PC-3 (cell line): ENCODE measurements around the gene SENP7. TPM values are rescaled to one million over a fixed set of nuclear protein-coding genes. Genes with fewer than 3 reads are reported as not detected.

Source experiments
- ATAC-seq: fragments of 200-7000 bp; cut with Tn5 transposase; 2 replicates; pipeline ENCODE4 v1.9.1; 2020; ENCODE audit warnings: mild to moderate bottlenecking, moderate library complexity
- BruUV-seq: library from RNA; stranded (reverse); fragments of 400-500 nt; replicated peaks from 2 replicates; lab custom pipeline; 2021; lab: Mats Ljungman, UMichigan
- CTCF ChIA-PET: fragments of 300-600 bp; sonication (Branson Sonifier 250); formaldehyde crosslinking; loops from one replicate; lab custom pipeline; 2022; ENCODE audit warnings: antibody characterized with exemption; lab: Charles Lee
- POLR2A ChIA-PET: fragments of 300-600 bp; sonication (Branson Sonifier 250); formaldehyde crosslinking; loops from one replicate; lab custom pipeline; 2022; ENCODE audit warnings: antibody characterized with exemption; ENCODE audit not compliant: unreplicated experiment; lab: Charles Lee
- DNase-seq: peaks from one replicate; pipeline ENCODE4 v3.0.0-alpha.2; 2015
- H2AFZ ChIP-seq: fragments of 300-600 bp; sonication (generic); 2 replicates; pipeline ENCODE4 v1.6.0; 2016; ENCODE audit warnings: antibody characterized with exemption, low read length
- H3F3A ChIP-seq: fragments of 300-600 bp; sonication (generic); one replicate; pipeline ENCODE4 v1.6.0; 2017; ENCODE audit warnings: antibody characterized with exemption, low read length, control low read depth, mild to moderate bottlenecking; ENCODE audit not compliant: unreplicated experiment
- H3K27ac ChIP-seq: fragments of 300-600 bp; sonication (generic); 2 replicates; pipeline ENCODE4 v1.5.1; 2016; ENCODE audit warnings: mild to moderate bottlenecking, low read length
- H3K27me3 ChIP-seq: fragments of 300-600 bp; sonication (generic); 2 replicates; pipeline ENCODE4 v1.6.1; 2016; ENCODE audit warnings: low read length, mixed read lengths
- H3K36me3 ChIP-seq: fragments of 300-600 bp; sonication (generic); 2 replicates; pipeline ENCODE4 v1.6.1; 2016; ENCODE audit warnings: low read depth, mixed run types, low read length, mixed read lengths
- H3K4me1 ChIP-seq: fragments of 300-600 bp; sonication (generic); 2 replicates; pipeline ENCODE4 v1.5.1; 2016; ENCODE audit warnings: low read length; ENCODE audit not compliant: insufficient read depth
- H3K4me2 ChIP-seq: fragments of 300-600 bp; sonication (generic); 2 replicates; pipeline ENCODE4 v1.6.0; 2016; ENCODE audit warnings: low read length
- H3K4me3 ChIP-seq: fragments of 300-600 bp; sonication (generic); 2 replicates; pipeline ENCODE4 v1.5.1; 2016; ENCODE audit warnings: mild to moderate bottlenecking, low read length, mixed read lengths
- H3K79me2 ChIP-seq: fragments of 300-600 bp; sonication (generic); 2 replicates; pipeline ENCODE4 v1.6.1; 2017; ENCODE audit warnings: low read length, mixed read lengths
- H3K9ac ChIP-seq: fragments of 300-600 bp; sonication (generic); 2 replicates; pipeline ENCODE4 v1.6.0; 2016; ENCODE audit warnings: mild to moderate bottlenecking, low read length
- H3K9me2 ChIP-seq: fragments of 300-600 bp; sonication (generic); replicated peaks from 2 replicates; pipeline ENCODE4 v1.6.1; 2016; ENCODE audit warnings: mixed run types, low read length, mixed read lengths
- H3K9me3 ChIP-seq: fragments of 300-600 bp; sonication (generic); 2 replicates; pipeline ENCODE4 v1.6.1; 2016; ENCODE audit warnings: low read length, mixed read lengths
- H4K20me1 ChIP-seq: fragments of 300-600 bp; sonication (generic); 2 replicates; pipeline ENCODE4 v1.6.1; 2016; ENCODE audit warnings: low read length, mixed read lengths
- CTCF ChIP-seq: fragments of 300-600 bp; sonication (generic); conservative IDR thresholded peaks from 2 replicates; pipeline ENCODE4 v1.5.1; 2017; ENCODE audit warnings: antibody characterized with exemption, low read depth, mild to moderate bottlenecking, low read length
- EZH2 ChIP-seq: fragments of 300-600 bp; sonication (generic); IDR thresholded peaks from one replicate; pipeline ENCODE4 v1.6.1; 2017; ENCODE audit warnings: antibody characterized with exemption, mild to moderate bottlenecking, low read length; ENCODE audit not compliant: unreplicated experiment
- EZH2phosphoT487 ChIP-seq: fragments of 300-600 bp; sonication (generic); IDR thresholded peaks from 2 replicates; pipeline ENCODE4 v1.6.1; 2018; ENCODE audit warnings: mild to moderate bottlenecking, antibody characterized with exemption, low read length, borderline replicate concordance
- intact Hi-C: fragments of 100-400 bp; cut with micrococcal nuclease; formaldehyde crosslinking; loops from 2 replicates; pipeline ENCODE4 v1.9.0; 2023
- total RNA-seq: library from RNA; depleted of rRNA; stranded (reverse); fragments of >200 nt; gene quantifications from 2 replicates; pipeline ENCODE4 v1.2.3, GENCODE V29; 2014

Gene SENP7
- total RNA-seq, 1 experiment from 2014 or later: 4.8 TPM

- no peak for DNase-seq
- POLR2A ChIA-PET: no interaction called here
- Histone ChIP-seq H2AFZ (no peak overlapping the region), H3K4me3 (no peak overlapping the region), H3K9me2 (no peaks in the 10 kb centered on the region), H3K79me2 (no peaks in the 10 kb centered on the region), H3K9ac (no peak overlapping the region), H3F3A (no peaks in the 10 kb centered on the region), H3K9me3 (no peaks in the 10 kb centered on the region), H3K4me1 (no peaks in the 10 kb centered on the region), H3K4me2 (no peak overlapping the region), H3K27me3 (no peaks in the 10 kb centered on the region), H4K20me1 (no peaks in the 10 kb centered on the region), H3K27ac (no peak overlapping the region), H3K36me3 (0 out of 2 replicates have a peak, but pooled peaks cover 6% of the 10 kb centered on the region)
- CTCF ChIA-PET: no interaction called here
- intact Hi-C loops: no loop called here
- no TSS peak for BruUV-seq
- TF ChIP-seq CTCF: no peak
- no peak for TF ChIP-seq EZH2
- no peak for TF ChIP-seq EZH2phosphoT487
- no peak for ATAC-seq
These were observed 135.8 kb downstream of the SENP7 start for GRCh38 chr3:101377209-101377608.

- Histone ChIP-seq H3K4me3 (no peak overlapping the region), H2AFZ (no peak overlapping the region), H3K9me2 (no peaks in the 10 kb centered on the region), H3K27ac (no peak overlapping the region), H3F3A (no peaks in the 10 kb centered on the region), H3K9me3 (no peaks in the 10 kb centered on the region), H3K27me3 (no peaks in the 10 kb centered on the region), H3K9ac (no peak overlapping the region), H4K20me1 (no peaks in the 10 kb centered on the region), H3K4me2 (no peak overlapping the region), H3K4me1 (no peaks in the 10 kb centered on the region), H3K79me2 (no peaks in the 10 kb centered on the region), H3K36me3 (0 out of 2 replicates have a peak, but pooled peaks cover 6% of the 10 kb centered on the region)
- ChIA-PET CTCF (no interaction called here), POLR2A (no interaction called here)
- intact Hi-C loops: no loop called here
- BruUV-seq: no TSS peak
- no peak for DNase-seq
- ATAC-seq: no peak
- TF ChIP-seq CTCF: no peak
These were observed 137.4 kb downstream of the SENP7 start for GRCh38 chr3:101375586-101375985.

GRCh38 chr3:101362406-101362805, 150.6 kb downstream of the SENP7 start:
- no peak overlapping the region for H3K4me2 ChIP-seq
- H3K4me3 ChIP-seq: no peak overlapping the region
- BruUV-seq: no TSS peak
- no peaks in the 10 kb centered on the region for H3K27me3 ChIP-seq
- TF ChIP-seq EZH2phosphoT487 (no peak), CTCF (no peak), EZH2 (no peak)
- intact Hi-C loops: no loop called here
- no peak for DNase-seq
- H2AFZ ChIP-seq: no peak overlapping the region
- H4K20me1 ChIP-seq: no peaks in the 10 kb centered on the region
- H3K9me2 ChIP-seq: no peaks in the 10 kb centered on the region
- CTCF ChIA-PET: no interaction called here
- H3K9ac ChIP-seq: no peak overlapping the region
- H3F3A ChIP-seq: no peaks in the 10 kb centered on the region
- ATAC-seq: no peak
- peaks cover 7% of the 10 kb centered on the region; the same call in 1 of the 2 replicates for H3K36me3 ChIP-seq
- POLR2A ChIA-PET: no interaction called here
- no peak overlapping the region for H3K27ac ChIP-seq
- no peaks in the 10 kb centered on the region for H3K79me2 ChIP-seq
- H3K4me1 ChIP-seq: no peaks in the 10 kb centered on the region
- peaks cover 8% of the 10 kb centered on the region; the same call in 1 of the 2 replicates for H3K9me3 ChIP-seq
